Measurements from ENCODE around the gene RABGAP1. TPM values are rescaled to one million over a fixed set of nuclear protein-coding genes. Genes with fewer than 3 reads are reported as not detected.

The RABGAP1 gene
- total and polyA plus RNA-seq, 2 experiments from 2014 or later: 8.5 to 33.9 TPM

- Histone ChIP-seq H3K9me2 (ENCODE audit: insufficient read depth) (no peaks in the 10 kb centered on the region), H2AFZ (no peak overlapping the region), H3F3A (replicated peaks; ENCODE audit: low read depth) (no peaks in the 10 kb centered on the region), H3K27me3 (ENCODE audit: insufficient read depth) (no peaks in the 10 kb centered on the region), H3K4me2 (no peak overlapping the region), H3K79me2 (replicated peaks; ENCODE audit: insufficient read depth) (no peaks in the 10 kb centered on the region), H3K27ac (ENCODE audit: low read depth) (no peak overlapping the region), H3K4me3 (no peak overlapping the region), H3K4me1 (ENCODE audit: insufficient read depth) (peaks cover 9% of the 10 kb centered on the region; the same call in 1 of the 2 replicates), H4K20me1 (replicated peaks; ENCODE audit: insufficient read depth) (no peaks in the 10 kb centered on the region), H3K36me3 (ENCODE audit: insufficient read depth) (no peaks in the 10 kb centered on the region; the same call in 1 of the 2 replicates)
- Mint-ChIP-seq H3K27ac (peak overlapping the region; percentile 14; the same call in 1 of the 2 replicates), H3K4me1 (peaks cover 7% of the 10 kb centered on the region; the same call in 2 of the 3 replicates), H3K36me3 (ENCODE audit: low read depth) (peaks cover 8% of the 10 kb centered on the region; the same call in 2 of the 3 replicates), H3K9me3 (no peaks in the 10 kb centered on the region), H3K4me3 (no peak overlapping the region), H3K27me3 (ENCODE audit: insufficient read depth, low read depth, poor library complexity) (peaks cover 2% of the 10 kb centered on the region)
- no peak for ATAC-seq
- DNase-seq (ENCODE audit: low spot score): no peak
- TF ChIP-seq CTCF (conservative IDR thresholded peaks at IDR 0.05; ENCODE audit: low read depth in 2 of 2) (no peak), REST (IDR thresholded peaks at IDR 0.05; ENCODE audit: unreplicated experiment) (no peak), EZH2phosphoT487 (IDR thresholded peaks at IDR 0.05; ENCODE audit: unreplicated experiment) (no peak), CREB1 (CRISPR knock-in tag; IDR thresholded peaks at IDR 0.05; ENCODE audit: low read depth) (no peak), NANOG (IDR thresholded peaks at IDR 0.05; ENCODE audit: borderline replicate concordance) (no peak), ZNF331 (CRISPR knock-in tag; IDR thresholded peaks at IDR 0.05; ENCODE audit: low read depth) (no peak), EZH2 (IDR thresholded peaks at IDR 0.05; ENCODE audit: low read depth, unreplicated experiment) (no peak), STAT1 (IDR thresholded peaks at IDR 0.05; ENCODE audit: unreplicated experiment) (no peak), ZNF114 (CRISPR knock-in tag; IDR thresholded peaks at IDR 0.05) (no peak), ETS1 (IDR thresholded peaks at IDR 0.05) (no peak), ZNF462 (CRISPR knock-in tag; IDR thresholded peaks at IDR 0.05) (no peak), POLR2AphosphoS5 (IDR thresholded peaks at IDR 0.05; ENCODE audit: low read depth) (no peak), JUNB (IDR thresholded peaks at IDR 0.05; ENCODE audit: unreplicated experiment) (no peak)
Observed at GRCh38 chr9:123049589-123050222, 108.9 kb downstream of the RABGAP1 start.

All from GM23338 (cell line).